CD4-positive, alpha-beta T cell treated with Interleukin-15 for 4 hours (primary cell): ENCODE results near the gene ADAP2.
"Not testable (repeated sequence)": the region's sequence is repeated elsewhere in the genome, so short reads cannot be mapped to it uniquely, and the experiment has no call there.

Source experiments
- DNase-seq: peaks from one replicate; pipeline ENCODE4 v3.0.0-alpha.2; 2020; ENCODE audit warnings: low spot score

Gene ADAP2

GRCh38 chr17:30969989-30970830 lies 48.5 kb downstream of the ADAP2 start:
- no peak for DNase-seq

- DNase-seq, result peak; percentile 52
Observed at GRCh38 chr17:30970831-30971567, 49.3 kb downstream of the ADAP2 start, which contains the start of gene RNF135. TSS of gene RNF135 (plus strand) at chr17:30971039. CDS start at chr17:30971074, 35 bp downstream.

DNA sequence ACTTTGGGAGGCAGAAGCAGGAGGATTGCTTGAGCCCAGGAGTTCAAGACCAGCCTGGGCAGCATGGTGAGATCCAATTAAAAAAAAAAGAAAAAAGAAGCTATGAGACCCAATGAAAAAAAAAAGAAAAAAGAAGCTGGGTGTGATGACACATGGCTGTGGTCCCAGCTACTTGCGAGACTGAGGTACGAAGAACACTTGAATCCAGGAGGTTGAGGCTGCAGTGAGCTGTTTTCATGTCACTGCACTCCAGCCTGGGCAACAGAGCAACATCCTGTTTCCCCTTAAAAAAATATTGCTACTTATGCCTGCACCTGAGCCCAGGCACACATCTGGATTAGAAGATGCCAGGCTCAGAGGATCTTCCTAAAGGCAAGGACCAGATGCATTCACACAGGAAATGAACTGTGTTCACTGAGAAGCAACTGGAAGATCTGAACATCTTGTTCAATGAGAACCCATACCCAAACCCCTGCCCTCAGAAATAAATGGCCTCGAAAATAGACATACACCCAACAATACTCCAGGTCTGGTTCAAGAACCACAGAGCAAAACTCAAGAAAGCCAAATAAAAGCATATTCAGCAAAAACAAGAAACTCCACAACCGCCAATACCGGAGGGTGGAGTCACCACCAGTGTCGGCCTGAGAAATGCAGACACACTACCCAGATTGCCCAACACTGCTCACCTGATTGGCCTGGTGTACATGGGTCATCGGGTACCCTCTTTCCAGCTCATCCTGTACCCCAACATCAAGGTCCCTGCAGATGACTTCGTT lies 53.5 kb downstream of the ADAP2 start:
- no peak for DNase-seq

DNA sequence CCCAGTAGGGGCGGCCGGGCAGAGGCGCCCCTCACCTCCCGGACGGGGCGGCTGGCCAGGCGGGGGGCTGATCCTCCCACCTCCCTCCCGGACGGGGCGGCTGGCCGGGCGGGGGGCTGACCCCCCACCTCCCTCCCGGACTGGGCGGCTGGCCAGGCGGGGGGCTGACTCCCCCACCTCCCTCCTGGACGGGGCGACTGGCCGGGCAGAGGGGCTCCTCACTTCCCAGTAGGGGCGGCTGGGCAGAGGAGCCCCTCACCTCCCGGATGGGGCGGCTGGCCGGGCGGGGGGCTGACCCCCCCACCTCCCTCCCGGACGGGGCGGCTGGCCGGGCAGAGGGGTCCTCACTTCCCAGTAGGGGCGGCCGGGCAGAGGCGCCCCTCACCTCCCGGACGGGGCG lies 58.2 kb downstream of the ADAP2 start:
- DNase-seq, result not testable (repeated sequence)

DNA sequence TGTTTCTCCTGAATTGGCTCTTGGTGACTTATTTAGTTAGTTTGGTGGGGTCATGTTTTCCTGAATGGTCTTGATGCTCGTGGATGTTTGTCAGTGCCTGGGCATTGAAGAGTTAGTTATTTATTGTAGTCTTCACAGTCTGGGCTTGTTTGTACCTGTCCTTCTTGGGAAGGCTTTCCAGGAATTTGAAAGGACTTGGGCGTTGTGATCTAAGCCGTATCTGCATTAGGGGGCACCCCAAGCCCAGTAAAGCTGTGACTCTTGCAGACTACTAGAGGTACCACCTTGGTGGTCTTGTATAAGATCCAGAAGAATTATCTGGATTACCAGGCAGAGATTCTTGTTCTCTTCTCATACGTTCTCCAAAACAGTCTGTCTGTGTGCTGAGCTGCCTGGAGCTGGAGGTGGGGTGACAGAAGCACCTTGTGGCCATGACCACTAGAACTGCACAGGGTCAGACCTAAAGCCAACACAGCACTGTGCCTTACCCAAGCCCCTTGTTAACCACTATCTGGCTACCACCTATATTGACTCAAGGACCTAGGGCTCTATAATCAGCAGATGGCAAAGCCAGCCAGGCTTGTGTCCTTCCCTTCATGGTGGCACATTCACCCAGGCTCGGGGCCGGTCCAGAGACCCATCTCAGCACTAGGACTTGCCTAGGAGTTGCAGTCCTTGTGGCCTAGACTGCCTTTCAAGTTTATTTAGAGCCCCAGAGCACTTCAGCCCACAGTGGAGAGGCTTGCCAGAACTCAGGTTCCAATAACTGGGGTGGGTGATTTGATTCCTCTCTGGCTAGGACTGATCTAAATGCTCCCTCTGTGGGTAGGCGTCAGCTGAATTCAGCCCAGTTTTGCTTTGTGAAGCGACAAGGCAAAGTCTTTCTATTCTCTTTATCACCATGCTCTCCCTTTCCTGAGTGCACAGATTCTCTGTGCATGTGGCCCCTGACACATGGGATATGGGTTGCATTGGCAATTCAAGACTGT lies 60.1 kb downstream of the ADAP2 start:
- no peak for DNase-seq

DNA sequence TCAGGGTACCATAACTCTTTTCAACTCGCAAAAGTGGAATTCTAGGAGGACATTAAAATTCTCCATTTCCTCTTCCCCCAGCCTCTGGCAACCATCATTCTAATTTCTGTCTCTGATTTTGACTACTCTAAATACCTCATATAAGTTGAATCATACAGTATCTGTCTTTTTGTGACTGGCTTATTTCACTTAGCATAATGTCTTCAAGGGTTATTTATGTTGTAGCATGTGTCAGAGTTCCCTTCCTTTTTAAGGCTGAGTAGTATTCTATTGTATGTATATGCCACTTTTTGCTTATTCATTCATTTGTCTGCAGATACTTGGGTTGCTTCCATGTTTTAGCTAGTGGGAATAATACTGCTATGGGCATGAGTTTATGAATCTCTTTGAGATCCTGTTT lies 61.1 kb downstream of the ADAP2 start:
- no peak for DNase-seq

GRCh38 chr17:30990458-30990857 lies 68.7 kb downstream of the ADAP2 start:
- no peak for DNase-seq

DNA sequence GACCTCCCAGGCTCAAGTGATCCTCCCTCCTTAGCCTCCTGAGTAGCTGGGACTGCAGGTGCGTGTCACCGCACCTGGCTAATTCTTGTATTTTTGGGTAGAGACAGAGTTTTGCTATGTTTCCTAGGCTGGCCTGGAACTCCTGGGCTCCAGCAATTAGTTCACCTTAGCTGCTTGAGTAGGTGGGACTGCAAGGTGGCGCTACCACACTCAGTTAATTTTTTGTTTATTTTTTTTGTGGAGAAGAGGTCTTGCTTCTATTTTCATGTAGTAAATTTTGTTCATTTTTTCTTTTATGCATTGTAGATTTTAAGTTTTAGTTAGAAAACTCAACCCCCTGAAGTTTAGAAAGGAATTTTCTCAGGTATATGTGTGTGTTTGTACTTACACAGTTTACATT lies 70.8 kb downstream of the ADAP2 start:
- DNase-seq, result no peak

- DNase-seq, result no peak
Observed at GRCh38 chr17:30995347-30995746, 73.6 kb downstream of the ADAP2 start.

- no peak for DNase-seq
Observed at GRCh38 chr17:30996486-30996885, 74.7 kb downstream of the ADAP2 start.

DNA sequence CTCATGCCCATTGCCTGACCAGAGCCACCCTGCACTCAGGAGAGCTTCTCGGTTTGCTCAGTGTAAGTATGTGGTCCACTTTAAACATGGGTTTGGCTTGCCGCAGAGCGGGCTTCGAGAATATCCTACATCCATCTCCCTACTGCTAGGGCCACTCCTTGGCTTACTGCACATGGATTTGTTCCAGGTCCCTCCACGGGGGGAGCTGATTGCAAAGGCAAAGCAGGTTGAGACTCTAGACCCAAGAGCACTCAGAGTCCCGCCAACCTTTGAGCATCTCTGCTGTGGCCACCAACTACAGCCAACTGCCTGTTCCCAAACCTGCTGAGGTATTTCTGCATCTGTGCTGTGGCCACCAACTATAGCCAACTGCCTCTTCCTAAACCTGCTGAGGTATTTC lies 75.5 kb downstream of the ADAP2 start:
- no peak for DNase-seq

- no peak for DNase-seq
Observed at GRCh38 chr17:30997842-30998241, 76.1 kb downstream of the ADAP2 start.

GRCh38 chr17:31002047-31002446 lies 80.3 kb downstream of the ADAP2 start:
- no peak for DNase-seq

GRCh38 chr17:31003225-31003866 lies 81.6 kb downstream of the ADAP2 start:
- no peak for DNase-seq

DNA sequence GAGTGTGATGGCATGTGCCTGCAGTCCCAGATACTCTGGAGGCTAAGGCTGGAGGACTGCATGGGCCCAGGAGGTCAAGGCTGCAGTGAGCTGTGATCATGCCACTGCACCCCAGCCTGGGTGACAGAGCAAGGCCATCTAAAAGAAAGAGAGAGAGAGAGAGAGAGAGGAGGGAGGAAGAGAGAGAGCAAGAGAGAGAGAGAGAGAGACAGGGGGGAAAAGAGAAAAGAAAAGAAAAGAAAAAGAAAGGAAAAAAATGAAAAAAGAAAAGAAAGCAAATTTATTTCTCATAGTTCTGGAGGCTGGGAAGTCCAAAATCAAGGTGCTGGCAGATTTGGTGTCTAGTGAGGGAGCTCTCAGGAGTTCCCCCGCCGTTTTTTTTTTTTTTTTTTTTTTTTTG lies 82.4 kb downstream of the ADAP2 start:
- DNase-seq, result no peak

DNA sequence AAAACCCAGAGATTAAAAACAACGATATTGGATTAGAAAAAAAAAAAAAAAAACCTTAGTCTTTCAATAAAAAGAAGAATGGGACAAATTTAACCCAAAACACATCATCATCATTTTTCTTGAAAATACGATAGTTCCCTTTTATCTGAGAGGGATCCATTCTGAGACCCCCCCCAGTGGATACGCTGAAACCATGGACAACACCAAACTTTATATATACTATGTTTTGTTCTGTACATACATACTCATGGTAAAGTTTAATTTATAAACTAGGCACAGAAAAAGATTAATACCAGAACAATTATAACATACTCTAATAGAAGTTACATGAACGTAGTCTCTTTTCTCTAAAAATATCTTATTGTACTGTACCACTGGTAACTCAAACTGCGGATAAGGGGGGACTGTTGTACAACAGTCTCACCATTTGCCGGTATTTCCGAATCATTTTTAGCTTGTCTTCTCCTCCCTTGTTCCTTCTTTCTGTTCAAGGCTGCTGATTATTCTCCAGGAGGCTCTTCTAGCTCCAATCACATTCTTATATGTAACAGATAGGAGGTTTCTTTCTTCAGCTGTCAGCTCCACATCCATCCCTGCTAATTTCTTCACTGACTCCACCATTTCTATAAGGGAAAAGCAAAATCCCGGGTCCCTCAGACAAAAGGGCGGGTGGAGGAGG lies 86.1 kb downstream of the ADAP2 start:
- DNase-seq, result no peak

GRCh38 chr17:31008374-31009041 lies 86.8 kb downstream of the ADAP2 start:
- peak; percentile 53 for DNase-seq
